Measurements from ENCODE around the gene SDK1.
A peak's percentile ranks its signal among the peaks of the same experiment; 100 is the strongest.

SDK1 gene

GRCh38 chr7:3942276-3942675 is 641.2 kb downstream of the SDK1 start:
- Histone ChIP-seq H3K36me3 (ENCODE audit: control insufficient read depth in 1 of 2, insufficient read depth in 2 of 2, low read depth in 1 of 2, low read length in 2 of 2) (no peaks in the 10 kb centered on the region), H2BK12ac (ENCODE audit: low read length in 2 of 2) (no peak overlapping the region), H4K91ac (ENCODE audit: low read length) (no peak overlapping the region), H2AFZ (ENCODE audit: low read depth, low read length) (no peak overlapping the region), H3K9me3 (ENCODE audit: control insufficient read depth, low read length) (peaks cover 11% of the 10 kb centered on the region), H3K23ac (ENCODE audit: low read length in 2 of 2) (no peak overlapping the region), H3K79me1 (replicated peaks; ENCODE audit: low read length, poor library complexity, severe bottlenecking) (no peaks in the 10 kb centered on the region), H3K4me3 (ENCODE audit: insufficient read depth in 1 of 2, low read depth in 1 of 2, low read length in 2 of 2) (no peak overlapping the region), H3K9ac (ENCODE audit: low read length) (no peak overlapping the region), H3K4me2 (ENCODE audit: low read length, poor library complexity, severe bottlenecking) (no peak overlapping the region), H4K8ac (ENCODE audit: low read length) (no peak overlapping the region), H3K4me1 (ENCODE audit: control insufficient read depth, insufficient read depth, low read depth, low read length) (peaks cover 7% of the 10 kb centered on the region), H2BK120ac (ENCODE audit: low read depth, low read length) (no peak overlapping the region), H3K4ac (ENCODE audit: low read depth in 1 of 2, low read length in 2 of 2) (no peak overlapping the region), H2BK5ac (ENCODE audit: low read depth, low read length, poor library complexity, severe bottlenecking) (no peak overlapping the region), H3K18ac (ENCODE audit: low read depth in 1 of 2, low read length in 2 of 2) (no peak overlapping the region), H3K14ac (ENCODE audit: low read length in 2 of 2) (no peak overlapping the region), H2AK5ac (ENCODE audit: low read length, severe bottlenecking) (no peak overlapping the region), H3K27ac (ENCODE audit: low read length, poor library complexity, severe bottlenecking) (no peak overlapping the region), H3K27me3 (ENCODE audit: control insufficient read depth in 1 of 2, insufficient read depth in 1 of 2, low read length in 2 of 2) (no peaks in the 10 kb centered on the region), H2BK15ac (ENCODE audit: low read depth, poor library complexity, severe bottlenecking) (no peak overlapping the region)
- no peak for DNase-seq
- WGBS: 93% methylated on average over 3 of the region's 4 CpGs

GRCh38 chr7:3942816-3943745 is 642.0 kb downstream of the SDK1 start:
- Histone ChIP-seq H4K8ac (ENCODE audit: low read length) (no peak overlapping the region), H3K79me1 (replicated peaks; ENCODE audit: low read length, poor library complexity, severe bottlenecking) (no peaks in the 10 kb centered on the region), H3K27me3 (ENCODE audit: control insufficient read depth in 1 of 2, insufficient read depth in 1 of 2, low read length in 2 of 2) (no peaks in the 10 kb centered on the region), H2BK120ac (ENCODE audit: low read depth, low read length) (no peak overlapping the region), H4K91ac (ENCODE audit: low read length) (no peak overlapping the region), H3K4me1 (ENCODE audit: control insufficient read depth, insufficient read depth, low read depth, low read length) (peaks cover 7% of the 10 kb centered on the region), H2BK5ac (ENCODE audit: low read depth, low read length, poor library complexity, severe bottlenecking) (no peak overlapping the region), H3K18ac (ENCODE audit: low read depth in 1 of 2, low read length in 2 of 2) (no peak overlapping the region), H3K14ac (ENCODE audit: low read length in 2 of 2) (no peak overlapping the region), H2BK12ac (ENCODE audit: low read length in 2 of 2) (no peak overlapping the region), H3K27ac (ENCODE audit: low read length, poor library complexity, severe bottlenecking) (no peak overlapping the region), H3K4me2 (ENCODE audit: low read length, poor library complexity, severe bottlenecking) (no peak overlapping the region), H3K9me3 (ENCODE audit: control insufficient read depth, low read length) (peaks cover 11% of the 10 kb centered on the region), H2BK15ac (ENCODE audit: low read depth, poor library complexity, severe bottlenecking) (no peak overlapping the region), H3K9ac (ENCODE audit: low read length) (no peak overlapping the region), H3K4ac (ENCODE audit: low read depth in 1 of 2, low read length in 2 of 2) (no peak overlapping the region), H3K4me3 (ENCODE audit: insufficient read depth in 1 of 2, low read depth in 1 of 2, low read length in 2 of 2) (no peak overlapping the region), H2AK5ac (ENCODE audit: low read length, severe bottlenecking) (peak overlapping the region; percentile 69), H3K23ac (ENCODE audit: low read length in 2 of 2) (no peak overlapping the region), H3K36me3 (ENCODE audit: control insufficient read depth in 1 of 2, insufficient read depth in 2 of 2, low read depth in 1 of 2, low read length in 2 of 2) (no peaks in the 10 kb centered on the region), H2AFZ (ENCODE audit: low read depth, low read length) (no peak overlapping the region)
- WGBS: 93% methylated on average over 25 of the region's 30 CpGs
- no peak for DNase-seq

DNA sequence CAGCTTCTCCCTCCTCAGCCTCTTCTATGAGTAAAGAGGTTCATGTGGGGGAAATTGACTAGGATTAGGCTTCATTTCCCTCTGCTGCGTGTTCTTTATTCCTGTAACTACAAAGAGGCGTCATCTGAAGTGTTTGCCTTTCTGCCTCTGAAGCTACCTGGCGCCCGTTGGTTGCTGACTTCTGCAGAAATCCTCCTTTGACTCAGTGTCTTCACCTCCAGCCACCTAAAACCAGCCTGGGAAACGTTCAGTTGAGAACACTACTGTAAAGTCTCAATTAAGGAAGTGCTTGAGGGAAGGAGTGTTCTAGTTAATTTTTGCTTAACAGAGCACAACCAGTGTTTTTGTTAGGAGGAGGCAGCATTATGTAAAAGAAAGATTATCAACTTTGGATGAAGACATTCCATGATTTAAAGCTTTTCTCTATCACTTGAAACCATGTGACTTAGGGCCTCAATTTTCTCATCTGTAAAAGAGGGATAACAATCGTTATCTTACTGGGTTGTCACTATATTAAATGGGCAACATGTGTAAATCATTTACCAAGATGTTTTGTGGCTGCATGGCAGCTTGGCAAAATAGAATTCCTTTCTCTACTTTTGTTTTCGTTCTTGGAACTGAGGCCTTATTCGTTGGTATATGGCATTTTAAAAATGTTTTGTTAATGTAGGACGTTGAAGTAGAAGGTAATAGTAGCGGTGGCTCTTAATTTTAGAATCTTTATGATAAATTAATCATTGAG is 642.9 kb downstream of the SDK1 start:
- Histone ChIP-seq H3K4me2 (ENCODE audit: low read length, poor library complexity, severe bottlenecking) (no peak overlapping the region), H3K27me3 (ENCODE audit: control insufficient read depth in 1 of 2, insufficient read depth in 1 of 2, low read length in 2 of 2) (no peaks in the 10 kb centered on the region), H2AFZ (ENCODE audit: low read depth, low read length) (no peak overlapping the region), H3K4me1 (ENCODE audit: control insufficient read depth, insufficient read depth, low read depth, low read length) (peaks cover 7% of the 10 kb centered on the region), H2AK5ac (ENCODE audit: low read length, severe bottlenecking) (no peak overlapping the region), H2BK15ac (ENCODE audit: low read depth, poor library complexity, severe bottlenecking) (no peak overlapping the region), H3K4ac (ENCODE audit: low read depth in 1 of 2, low read length in 2 of 2) (no peak overlapping the region), H3K9ac (ENCODE audit: low read length) (no peak overlapping the region), H3K36me3 (ENCODE audit: control insufficient read depth in 1 of 2, insufficient read depth in 2 of 2, low read depth in 1 of 2, low read length in 2 of 2) (no peaks in the 10 kb centered on the region), H3K9me3 (ENCODE audit: control insufficient read depth, low read length) (peaks cover 11% of the 10 kb centered on the region), H2BK12ac (ENCODE audit: low read length in 2 of 2) (no peak overlapping the region), H3K23ac (ENCODE audit: low read length in 2 of 2) (no peak overlapping the region), H2BK120ac (ENCODE audit: low read depth, low read length) (no peak overlapping the region), H4K91ac (ENCODE audit: low read length) (no peak overlapping the region), H3K27ac (ENCODE audit: low read length, poor library complexity, severe bottlenecking) (no peak overlapping the region), H3K14ac (ENCODE audit: low read length in 2 of 2) (no peak overlapping the region), H3K18ac (ENCODE audit: low read depth in 1 of 2, low read length in 2 of 2) (no peak overlapping the region), H3K79me1 (replicated peaks; ENCODE audit: low read length, poor library complexity, severe bottlenecking) (no peaks in the 10 kb centered on the region), H3K4me3 (ENCODE audit: insufficient read depth in 1 of 2, low read depth in 1 of 2, low read length in 2 of 2) (no peak overlapping the region), H4K8ac (ENCODE audit: low read length) (no peak overlapping the region), H2BK5ac (ENCODE audit: low read depth, low read length, poor library complexity, severe bottlenecking) (no peak overlapping the region)
- no peak for DNase-seq
- 87% methylated on average over 9 of the region's 10 CpGs for WGBS

GRCh38 chr7:3949242-3949640 is 648.2 kb downstream of the SDK1 start:
- Histone ChIP-seq H3K4ac (ENCODE audit: low read depth in 1 of 2, low read length in 2 of 2) (no peak overlapping the region), H3K23ac (ENCODE audit: low read length in 2 of 2) (no peak overlapping the region), H2BK120ac (ENCODE audit: low read depth, low read length) (no peak overlapping the region), H4K91ac (ENCODE audit: low read length) (no peak overlapping the region), H2BK5ac (ENCODE audit: low read depth, low read length, poor library complexity, severe bottlenecking) (no peak overlapping the region), H3K4me2 (ENCODE audit: low read length, poor library complexity, severe bottlenecking) (no peak overlapping the region), H3K18ac (ENCODE audit: low read depth in 1 of 2, low read length in 2 of 2) (no peak overlapping the region), H3K9ac (ENCODE audit: low read length) (no peak overlapping the region), H3K4me3 (ENCODE audit: insufficient read depth in 1 of 2, low read depth in 1 of 2, low read length in 2 of 2) (no peak overlapping the region), H3K9me3 (ENCODE audit: control insufficient read depth, low read length) (peaks cover 18% of the 10 kb centered on the region), H3K79me1 (replicated peaks; ENCODE audit: low read length, poor library complexity, severe bottlenecking) (no peaks in the 10 kb centered on the region), H2BK15ac (ENCODE audit: low read depth, poor library complexity, severe bottlenecking) (no peak overlapping the region), H3K27me3 (ENCODE audit: control insufficient read depth in 1 of 2, insufficient read depth in 1 of 2, low read length in 2 of 2) (no peaks in the 10 kb centered on the region), H3K36me3 (ENCODE audit: control insufficient read depth in 1 of 2, insufficient read depth in 2 of 2, low read depth in 1 of 2, low read length in 2 of 2) (peaks cover 0 to 6% of the 10 kb centered on the region in 2 experiments), H2BK12ac (ENCODE audit: low read length in 2 of 2) (no peak overlapping the region), H3K4me1 (ENCODE audit: control insufficient read depth, insufficient read depth, low read depth, low read length) (peaks cover 2% of the 10 kb centered on the region), H4K8ac (ENCODE audit: low read length) (no peak overlapping the region), H3K14ac (ENCODE audit: low read length in 2 of 2) (no peak overlapping the region), H3K27ac (ENCODE audit: low read length, poor library complexity, severe bottlenecking) (no peak overlapping the region), H2AFZ (ENCODE audit: low read depth, low read length) (no peak overlapping the region), H2AK5ac (ENCODE audit: low read length, severe bottlenecking) (no peak overlapping the region)
- WGBS: 92% methylated on average over 13 of the region's 16 CpGs
- no peak for DNase-seq

Measured in mesenchymal stem cell (in vitro differentiated cells and primary cell).